Measurements from ENCODE around the gene LIPC. TPM values are rescaled to one million over a fixed set of nuclear protein-coding genes. Genes with fewer than 3 reads are reported as not detected.

Gene LIPC
- total and polyA plus RNA-seq, 8 donors, result 0.23 to 7.5 (median 0.76) TPM; not detected in 4

DNA sequence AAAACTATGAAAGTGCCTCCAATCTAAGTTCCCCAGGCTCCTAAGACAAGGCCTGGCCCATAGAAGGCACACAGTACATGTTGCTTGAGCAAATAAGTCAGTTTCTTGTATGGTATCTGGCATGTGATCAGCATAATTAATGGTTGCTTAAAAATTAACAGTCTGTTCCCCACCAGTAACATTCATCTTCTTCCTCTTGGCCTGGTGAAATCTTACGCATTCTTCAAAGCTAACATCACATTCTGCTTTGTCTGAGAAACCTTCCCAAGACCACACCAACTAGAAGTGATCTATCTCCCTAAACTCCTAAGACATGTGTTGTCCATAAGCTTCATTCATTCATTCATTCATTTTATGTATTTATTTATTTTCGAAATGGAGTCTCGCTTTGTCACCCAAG, 48.1 kb downstream of the LIPC start:
- no peak for DNase-seq
- intact Hi-C loops (cut with DNase I; ENCODE audit: low total_unique reads), result no loop called here
- WGBS, 5 donors, result 94 to 100% (median 98%) methylated on average over 3 of the region's 3 CpGs
- no peaks in the 10 kb centered on the region for H3K36me3 ChIP-seq
- TF ChIP-seq POLR2AphosphoS5 (IDR thresholded peaks at IDR 0.05) (no peak), POLR2A (IDR thresholded peaks at IDR 0.05) (no peak), EP300 (IDR thresholded peaks at IDR 0.05) (no peak)
- TF ChIP-seq, protein P1, sequence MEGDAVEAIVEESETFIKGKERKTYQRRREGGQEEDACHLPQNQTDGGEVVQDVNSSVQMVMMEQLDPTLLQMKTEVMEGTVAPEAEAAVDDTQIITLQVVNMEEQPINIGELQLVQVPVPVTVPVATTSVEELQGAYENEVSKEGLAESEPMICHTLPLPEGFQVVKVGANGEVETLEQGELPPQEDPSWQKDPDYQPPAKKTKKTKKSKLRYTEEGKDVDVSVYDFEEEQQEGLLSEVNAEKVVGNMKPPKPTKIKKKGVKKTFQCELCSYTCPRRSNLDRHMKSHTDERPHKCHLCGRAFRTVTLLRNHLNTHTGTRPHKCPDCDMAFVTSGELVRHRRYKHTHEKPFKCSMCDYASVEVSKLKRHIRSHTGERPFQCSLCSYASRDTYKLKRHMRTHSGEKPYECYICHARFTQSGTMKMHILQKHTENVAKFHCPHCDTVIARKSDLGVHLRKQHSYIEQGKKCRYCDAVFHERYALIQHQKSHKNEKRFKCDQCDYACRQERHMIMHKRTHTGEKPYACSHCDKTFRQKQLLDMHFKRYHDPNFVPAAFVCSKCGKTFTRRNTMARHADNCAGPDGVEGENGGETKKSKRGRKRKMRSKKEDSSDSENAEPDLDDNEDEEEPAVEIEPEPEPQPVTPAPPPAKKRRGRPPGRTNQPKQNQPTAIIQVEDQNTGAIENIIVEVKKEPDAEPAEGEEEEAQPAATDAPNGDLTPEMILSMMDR (IDR thresholded peaks at IDR 0.05), result no peak
- H3K4me1 ChIP-seq, result peaks cover 0 to 31% (median 8%) of the 10 kb centered on the region in 4 donors
- H3K27ac ChIP-seq, result no peak overlapping the region
- H3K4me3 ChIP-seq, result no peak overlapping the region
- H3K9me3 ChIP-seq, result no peaks in the 10 kb centered on the region
- H3K27me3 ChIP-seq, result no peaks in the 10 kb centered on the region

DNA sequence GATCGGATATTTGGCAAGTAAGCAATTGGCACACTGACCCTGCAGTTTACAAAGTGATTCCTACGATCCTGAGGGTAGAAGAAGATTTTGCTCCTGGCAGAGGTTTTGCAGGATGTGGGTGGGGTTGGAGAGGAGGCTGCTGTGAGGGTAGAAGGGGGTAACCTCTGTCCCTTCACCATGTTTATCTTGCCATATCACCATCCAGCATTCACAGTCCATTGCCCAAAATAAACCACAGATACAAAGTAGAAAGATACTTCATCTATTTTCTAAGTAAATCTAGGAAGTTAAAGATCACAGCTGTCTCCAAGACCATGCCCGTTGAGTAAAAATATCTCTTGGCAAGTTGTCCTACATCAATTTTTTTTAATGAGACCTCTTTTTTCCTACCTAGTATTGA, 51.6 kb downstream of the LIPC start:
- TF ChIP-seq POLR2A (IDR thresholded peaks at IDR 0.05) (no peak), EP300 (IDR thresholded peaks at IDR 0.05) (no peak), POLR2AphosphoS5 (IDR thresholded peaks at IDR 0.05) (no peak)
- TF ChIP-seq, protein P1 (IDR thresholded peaks at IDR 0.05), result no peak
- Histone ChIP-seq H3K36me3 (no peaks in the 10 kb centered on the region), H3K4me3 (no peak overlapping the region), H3K27ac (no peak overlapping the region), H3K4me1 (peaks cover 0 to 8% (median 0%) of the 10 kb centered on the region in 4 donors), H3K9me3 (no peaks in the 10 kb centered on the region), H3K27me3 (no peaks in the 10 kb centered on the region)
- intact Hi-C loops (cut with DNase I; ENCODE audit: low total_unique reads), result no loop called here
- 47 to 53% (median 48%) methylated on average over 3 of the region's 3 CpGs for WGBS, 5 donors
- no peak for DNase-seq

DNA sequence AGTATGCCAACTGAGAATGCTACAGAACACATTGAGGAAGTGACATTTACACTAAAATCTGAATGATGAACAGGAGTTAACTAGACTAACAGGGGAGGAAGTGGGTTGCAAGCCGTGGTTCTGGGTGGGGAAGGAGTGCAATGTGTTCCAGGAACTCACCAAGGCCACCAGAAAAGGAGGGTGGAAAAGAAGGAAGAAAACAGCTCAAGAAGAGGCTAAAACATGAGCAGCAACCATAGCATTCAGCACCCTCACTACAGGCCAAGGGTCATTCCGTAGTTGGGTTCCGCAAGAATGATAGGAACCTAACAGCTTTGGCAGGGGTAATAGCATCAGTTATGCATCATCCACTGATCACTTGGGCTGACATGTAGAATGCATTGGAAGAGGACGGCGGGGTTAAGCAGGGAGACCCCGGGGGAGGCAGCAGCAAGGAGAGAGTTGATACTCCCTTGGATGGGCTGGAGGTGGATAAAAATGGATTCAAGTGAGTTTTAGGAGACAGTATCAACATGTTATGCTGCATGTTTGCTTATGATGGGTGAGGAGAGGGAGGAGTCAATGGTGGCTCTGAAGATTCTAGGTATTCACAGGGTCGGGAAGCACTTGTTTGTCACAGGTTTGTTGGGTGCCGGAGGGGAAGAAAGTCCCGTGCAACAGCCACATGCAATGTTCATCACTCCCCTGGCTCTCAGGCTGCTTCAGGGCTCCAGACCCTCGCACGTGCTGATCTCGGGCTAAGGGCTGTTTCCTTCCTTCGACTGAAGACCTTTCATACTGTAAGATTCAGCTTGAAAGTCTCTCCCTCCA, 53.2 kb downstream of the LIPC start:
- Histone ChIP-seq H3K27me3 (no peaks in the 10 kb centered on the region), H3K4me3 (no peak overlapping the region)
- intact Hi-C loops (cut with DNase I; ENCODE audit: low total_unique reads), result no loop called here

DNA sequence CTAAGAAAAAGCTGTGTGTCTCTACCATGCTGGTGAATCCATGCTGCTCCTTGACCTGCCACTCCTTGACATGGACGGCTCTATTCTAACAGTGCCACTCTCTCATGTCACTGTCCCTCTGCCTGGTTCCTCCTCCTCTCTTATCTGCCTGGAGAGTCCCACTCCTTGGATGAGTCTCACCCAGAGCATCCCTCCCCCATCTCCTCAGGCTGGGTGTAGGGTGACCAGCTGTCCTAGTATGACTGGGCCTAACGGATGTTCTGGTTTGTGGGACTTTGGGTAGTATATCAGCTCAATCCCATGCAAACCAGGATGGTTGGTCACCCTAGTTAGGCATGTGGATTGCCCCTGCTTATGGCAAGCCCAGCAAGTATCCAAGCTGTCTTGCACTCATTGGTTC, 54.3 kb downstream of the LIPC start:
- TF ChIP-seq EP300 (IDR thresholded peaks at IDR 0.05) (no peak), POLR2AphosphoS5 (IDR thresholded peaks at IDR 0.05) (no peak), POLR2A (IDR thresholded peaks at IDR 0.05) (no peak)
- TF ChIP-seq, protein P1 (IDR thresholded peaks at IDR 0.05), result no peak
- no peak overlapping the region for H3K4me3 ChIP-seq
- H3K36me3 ChIP-seq, result no peaks in the 10 kb centered on the region
- no peaks in the 10 kb centered on the region for H3K27me3 ChIP-seq
- WGBS, 5 donors, result 85 to 97% (median 93%) methylated on average over 2 of the region's 2 CpGs
- peaks cover 4 to 12% (median 9%) of the 10 kb centered on the region in 4 donors for H3K9me3 ChIP-seq
- intact Hi-C loops (cut with DNase I; ENCODE audit: low total_unique reads), result no loop called here
- no peak overlapping the region for H3K27ac ChIP-seq
- peaks cover 0 to 8% (median 0%) of the 10 kb centered on the region in 4 donors for H3K4me1 ChIP-seq
- no peak for DNase-seq

More for the DNA sequence above, 53.2 kb downstream of the LIPC start:
- H3K4me1 ChIP-seq, result peaks cover 0 to 8% (median 0%) of the 10 kb centered on the region in 4 donors
- peak in 1 of 2 donors; percentile 37 for DNase-seq
- H3K27ac ChIP-seq, result no peak overlapping the region
- no peak for TF ChIP-seq POLR2A (IDR thresholded peaks at IDR 0.05)
- TF ChIP-seq EP300 (IDR thresholded peaks at IDR 0.05), result no peak
- TF ChIP-seq POLR2AphosphoS5 (IDR thresholded peaks at IDR 0.05), result no peak
- TF ChIP-seq, protein P1 (IDR thresholded peaks at IDR 0.05), result no peak
- 85 to 88% (median 87%) methylated on average over 13 of the region's 13 CpGs for WGBS, 5 donors
- no peaks in the 10 kb centered on the region for H3K36me3 ChIP-seq
- peaks cover 4 to 12% (median 9%) of the 10 kb centered on the region in 4 donors for H3K9me3 ChIP-seq

All from stomach (tissue), 9 donors.